ENCODE measurements around the gene EBLN1.

The EBLN1 gene

DNA sequence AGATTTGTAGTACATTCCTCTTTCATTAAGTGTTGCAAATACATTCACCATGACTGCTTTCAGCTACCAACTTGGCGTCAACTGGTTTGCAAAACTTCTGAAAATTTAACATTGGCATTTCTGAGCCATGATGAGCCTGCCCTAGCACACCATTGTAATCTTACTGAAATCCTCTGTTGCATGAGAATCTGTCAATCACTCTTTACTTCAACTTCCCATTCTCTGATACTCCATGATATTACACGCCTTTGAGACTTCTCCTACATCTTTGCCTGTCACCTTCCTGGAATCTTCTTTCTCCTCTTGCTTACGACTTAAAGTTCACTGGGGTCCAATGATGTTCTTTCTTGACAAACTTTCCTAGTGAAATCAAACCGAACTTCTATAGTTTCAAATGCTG, 32.2 kb downstream of the EBLN1 start:
- H2BK15ac ChIP-seq (ENCODE audit: low read depth, poor library complexity, severe bottlenecking), result no peak overlapping the region
- H3K9ac ChIP-seq (ENCODE audit: low read length), result no peak overlapping the region
- no peaks in the 10 kb centered on the region for H3K79me1 ChIP-seq (replicated peaks; ENCODE audit: low read length, poor library complexity, severe bottlenecking)
- no peak overlapping the region for H2BK12ac ChIP-seq (ENCODE audit: low read length in 2 of 2)
- H3K4ac ChIP-seq (ENCODE audit: low read depth in 1 of 2, low read length in 2 of 2), result no peak overlapping the region
- H3K4me2 ChIP-seq (ENCODE audit: low read length, poor library complexity, severe bottlenecking), result no peak overlapping the region
- H3K27me3 ChIP-seq (ENCODE audit: control insufficient read depth in 1 of 2, insufficient read depth in 1 of 2, low read length in 2 of 2), result peaks cover 0 to 10% of the 10 kb centered on the region in 2 experiments
- H3K36me3 ChIP-seq (ENCODE audit: control insufficient read depth in 1 of 2, insufficient read depth in 2 of 2, low read depth in 1 of 2, low read length in 2 of 2), result no peaks in the 10 kb centered on the region
- H4K8ac ChIP-seq (ENCODE audit: low read length), result no peak overlapping the region
- no peaks in the 10 kb centered on the region for H3K9me3 ChIP-seq (ENCODE audit: control insufficient read depth, low read length)
- H3K4me1 ChIP-seq (ENCODE audit: control insufficient read depth, insufficient read depth, low read depth, low read length), result no peaks in the 10 kb centered on the region
- no peak overlapping the region for H3K4me3 ChIP-seq (ENCODE audit: insufficient read depth in 1 of 2, low read depth in 1 of 2, low read length in 2 of 2)
- 89% methylated on average over 4 of the region's 4 CpGs for WGBS
- H3K18ac ChIP-seq (ENCODE audit: low read depth in 1 of 2, low read length in 2 of 2), result no peak overlapping the region
- H4K91ac ChIP-seq (ENCODE audit: low read length), result no peak overlapping the region
- H2BK120ac ChIP-seq (ENCODE audit: low read depth, low read length), result no peak overlapping the region
- DNase-seq, result no peak
- H3K14ac ChIP-seq (ENCODE audit: low read length in 2 of 2), result no peak overlapping the region
- H2AK5ac ChIP-seq (ENCODE audit: low read length, severe bottlenecking), result no peak overlapping the region
- H2BK5ac ChIP-seq (ENCODE audit: low read depth, low read length, poor library complexity, severe bottlenecking), result no peak overlapping the region
- H2AFZ ChIP-seq (ENCODE audit: low read depth, low read length), result no peak overlapping the region
- H3K23ac ChIP-seq (ENCODE audit: low read length in 2 of 2), result no peak overlapping the region
- H3K27ac ChIP-seq (ENCODE audit: low read length, poor library complexity, severe bottlenecking), result no peak overlapping the region

- Histone ChIP-seq H3K4ac (ENCODE audit: low read depth in 1 of 2, low read length in 2 of 2) (no peak overlapping the region), H3K18ac (ENCODE audit: low read depth in 1 of 2, low read length in 2 of 2) (no peak overlapping the region), H3K23ac (ENCODE audit: low read length in 2 of 2) (no peak overlapping the region), H2AFZ (ENCODE audit: low read depth, low read length) (no peak overlapping the region), H3K27ac (ENCODE audit: low read length, poor library complexity, severe bottlenecking) (no peak overlapping the region), H3K14ac (ENCODE audit: low read length in 2 of 2) (no peak overlapping the region), H3K9me3 (ENCODE audit: control insufficient read depth, low read length) (peaks cover 3% of the 10 kb centered on the region), H4K8ac (ENCODE audit: low read length) (no peak overlapping the region), H3K27me3 (ENCODE audit: control insufficient read depth in 1 of 2, insufficient read depth in 1 of 2, low read length in 2 of 2) (peaks cover 0 to 10% of the 10 kb centered on the region in 2 experiments), H3K36me3 (ENCODE audit: control insufficient read depth in 1 of 2, insufficient read depth in 2 of 2, low read depth in 1 of 2, low read length in 2 of 2) (no peaks in the 10 kb centered on the region), H3K4me1 (ENCODE audit: control insufficient read depth, insufficient read depth, low read depth, low read length) (no peaks in the 10 kb centered on the region), H3K4me2 (ENCODE audit: low read length, poor library complexity, severe bottlenecking) (no peak overlapping the region), H2BK5ac (ENCODE audit: low read depth, low read length, poor library complexity, severe bottlenecking) (no peak overlapping the region), H3K9ac (ENCODE audit: low read length) (no peak overlapping the region), H2BK12ac (ENCODE audit: low read length in 2 of 2) (no peak overlapping the region), H3K4me3 (ENCODE audit: insufficient read depth in 1 of 2, low read depth in 1 of 2, low read length in 2 of 2) (no peak overlapping the region), H3K79me1 (replicated peaks; ENCODE audit: low read length, poor library complexity, severe bottlenecking) (no peaks in the 10 kb centered on the region), H2BK120ac (ENCODE audit: low read depth, low read length) (no peak overlapping the region), H4K91ac (ENCODE audit: low read length) (no peak overlapping the region), H2AK5ac (ENCODE audit: low read length, severe bottlenecking) (no peak overlapping the region), H2BK15ac (ENCODE audit: low read depth, poor library complexity, severe bottlenecking) (no peak overlapping the region)
- peak; percentile 49 for DNase-seq
- 100% methylated on average over 2 of the region's 5 CpGs for WGBS
Measured at GRCh38 chr10:22183771-22184461, 33.9 kb downstream of the EBLN1 start.

- H3K14ac ChIP-seq (ENCODE audit: low read length in 2 of 2), result no peak overlapping the region
- H4K8ac ChIP-seq (ENCODE audit: low read length), result no peak overlapping the region
- H3K4me2 ChIP-seq (ENCODE audit: low read length, poor library complexity, severe bottlenecking), result no peak overlapping the region
- WGBS, result 71% methylated on average over 1 of the region's 2 CpGs
- no peaks in the 10 kb centered on the region for H3K79me1 ChIP-seq (replicated peaks; ENCODE audit: low read length, poor library complexity, severe bottlenecking)
- H3K4me3 ChIP-seq (ENCODE audit: insufficient read depth in 1 of 2, low read depth in 1 of 2, low read length in 2 of 2), result no peak overlapping the region
- no peak overlapping the region for H3K4ac ChIP-seq (ENCODE audit: low read depth in 1 of 2, low read length in 2 of 2)
- H3K9me3 ChIP-seq (ENCODE audit: control insufficient read depth, low read length), result peaks cover 3% of the 10 kb centered on the region
- no peak overlapping the region for H2BK15ac ChIP-seq (ENCODE audit: low read depth, poor library complexity, severe bottlenecking)
- no peak overlapping the region for H3K9ac ChIP-seq (ENCODE audit: low read length)
- no peak overlapping the region for H2BK5ac ChIP-seq (ENCODE audit: low read depth, low read length, poor library complexity, severe bottlenecking)
- H2AK5ac ChIP-seq (ENCODE audit: low read length, severe bottlenecking), result no peak overlapping the region
- no peak overlapping the region for H2BK120ac ChIP-seq (ENCODE audit: low read depth, low read length)
- peaks cover 0 to 5% of the 10 kb centered on the region in 2 experiments for H3K27me3 ChIP-seq (ENCODE audit: control insufficient read depth in 1 of 2, insufficient read depth in 1 of 2, low read length in 2 of 2)
- H3K27ac ChIP-seq (ENCODE audit: low read length, poor library complexity, severe bottlenecking), result no peak overlapping the region
- no peak overlapping the region for H2AFZ ChIP-seq (ENCODE audit: low read depth, low read length)
- no peak overlapping the region for H4K91ac ChIP-seq (ENCODE audit: low read length)
- H3K4me1 ChIP-seq (ENCODE audit: control insufficient read depth, insufficient read depth, low read depth, low read length), result no peaks in the 10 kb centered on the region
- H3K23ac ChIP-seq (ENCODE audit: low read length in 2 of 2), result no peak overlapping the region
- no peak for DNase-seq
- H2BK12ac ChIP-seq (ENCODE audit: low read length in 2 of 2), result no peak overlapping the region
- H3K18ac ChIP-seq (ENCODE audit: low read depth in 1 of 2, low read length in 2 of 2), result no peak overlapping the region
- H3K36me3 ChIP-seq (ENCODE audit: control insufficient read depth in 1 of 2, insufficient read depth in 2 of 2, low read depth in 1 of 2, low read length in 2 of 2), result no peaks in the 10 kb centered on the region
Measured at GRCh38 chr10:22180724-22181123, 37.1 kb downstream of the EBLN1 start.

GRCh38 chr10:22174442-22174841, 43.4 kb downstream of the EBLN1 start:
- H3K18ac ChIP-seq (ENCODE audit: low read depth in 1 of 2, low read length in 2 of 2), result no peak overlapping the region

More at GRCh38 chr10:22174442-22174841, 43.4 kb downstream of the EBLN1 start:
- H3K4ac ChIP-seq (ENCODE audit: low read depth in 1 of 2, low read length in 2 of 2), result no peak overlapping the region
- no peak overlapping the region for H3K9ac ChIP-seq (ENCODE audit: low read length)
- H2AK5ac ChIP-seq (ENCODE audit: low read length, severe bottlenecking), result no peak overlapping the region
- no peak overlapping the region for H3K4me2 ChIP-seq (ENCODE audit: low read length, poor library complexity, severe bottlenecking)
- no peak overlapping the region for H4K91ac ChIP-seq (ENCODE audit: low read length)
- no peaks in the 10 kb centered on the region for H3K36me3 ChIP-seq (ENCODE audit: control insufficient read depth in 1 of 2, insufficient read depth in 2 of 2, low read depth in 1 of 2, low read length in 2 of 2)
- no peak overlapping the region for H2BK5ac ChIP-seq (ENCODE audit: low read depth, low read length, poor library complexity, severe bottlenecking)
- H3K9me3 ChIP-seq (ENCODE audit: control insufficient read depth, low read length), result peaks cover 9% of the 10 kb centered on the region
- DNase-seq, result no peak
- peaks cover 0 to 2% of the 10 kb centered on the region in 2 experiments for H3K27me3 ChIP-seq (ENCODE audit: control insufficient read depth in 1 of 2, insufficient read depth in 1 of 2, low read length in 2 of 2)
- H2AFZ ChIP-seq (ENCODE audit: low read depth, low read length), result no peak overlapping the region
- no peaks in the 10 kb centered on the region for H3K79me1 ChIP-seq (replicated peaks; ENCODE audit: low read length, poor library complexity, severe bottlenecking)
- H3K27ac ChIP-seq (ENCODE audit: low read length, poor library complexity, severe bottlenecking), result no peak overlapping the region
- no peaks in the 10 kb centered on the region for H3K4me1 ChIP-seq (ENCODE audit: control insufficient read depth, insufficient read depth, low read depth, low read length)
- H3K14ac ChIP-seq (ENCODE audit: low read length in 2 of 2), result no peak overlapping the region
- no peak overlapping the region for H3K4me3 ChIP-seq (ENCODE audit: insufficient read depth in 1 of 2, low read depth in 1 of 2, low read length in 2 of 2)
- H2BK12ac ChIP-seq (ENCODE audit: low read length in 2 of 2), result no peak overlapping the region
- no peak overlapping the region for H4K8ac ChIP-seq (ENCODE audit: low read length)
- no peak overlapping the region for H3K23ac ChIP-seq (ENCODE audit: low read length in 2 of 2)
- H2BK120ac ChIP-seq (ENCODE audit: low read depth, low read length), result no peak overlapping the region
- H2BK15ac ChIP-seq (ENCODE audit: low read depth, poor library complexity, severe bottlenecking), result no peak overlapping the region

Data from mesenchymal stem cell (in vitro differentiated cells and primary cell).